Lower lobe of right lung (tissue), 2 donors: ENCODE data around the gene ZNF598. TPM values are rescaled to one million over a fixed set of nuclear protein-coding genes. Genes with fewer than 3 reads are reported as not detected.

Source experiments
- ATAC-seq, 2 donors: fragments of 200-7000 bp; cut with Tn5 transposase; one replicate each; pipeline ENCODE4 v1.9.1; 2020 to 2022; ENCODE audit warnings: mild to moderate bottlenecking in 2 of 2, moderate library complexity in 2 of 2
- DNase-seq: peaks from one replicate; pipeline ENCODE4 v3.0.0-alpha.2; 2020
- H3K27ac ChIP-seq: fragments of 200-600 bp; one replicate; pipeline ENCODE4 v1.8.0; 2022
- H3K27me3 ChIP-seq: fragments of 200-600 bp; one replicate; pipeline ENCODE4 v1.8.0; 2022; ENCODE audit warnings: low read depth
- H3K36me3 ChIP-seq: fragments of 200-600 bp; one replicate; pipeline ENCODE4 v1.8.0; 2022; ENCODE audit warnings: mild to moderate bottlenecking
- H3K4me1 ChIP-seq: fragments of 200-600 bp; one replicate; pipeline ENCODE4 v1.8.0; 2022
- H3K4me3 ChIP-seq: fragments of 200-600 bp; one replicate; pipeline ENCODE4 v1.8.0; 2022; ENCODE audit warnings: mild to moderate bottlenecking
- H3K9me3 ChIP-seq: fragments of 200-600 bp; one replicate; pipeline ENCODE4 v1.8.0; 2022
- CTCF ChIP-seq: fragments of 200-600 bp; IDR thresholded peaks from one replicate; pipeline ENCODE4 v1.8.0; 2022; ENCODE audit warnings: antibody characterized with exemption, mild to moderate bottlenecking
- intact Hi-C: fragments of 100-400 bp; cut with DNase I; formaldehyde crosslinking; loops from one replicate; pipeline ENCODE4 v1.11.0; 2022
- total RNA-seq: library from RNA; stranded (reverse); fragmentation: NEBNext Ultra II Directional; extraction: Animal tissue kit (Norgen Biotek cat#: 25700); gene quantifications from one replicate; pipeline ENCODE4 v1.2.1, GENCODE V29; 2021
- donor health status: DM: no; HTN: yes; CAD: no; lungs with severe emphysema.

The ZNF598 gene
- total RNA-seq, 1 donor from 2014 or later: 27.2 TPM

GRCh38 chr16:2042986-2043666 is 33.5 kb upstream of the ZNF598 start:
- Histone ChIP-seq H3K4me3 (peak overlapping the region; percentile 39), H3K36me3 (peaks cover 7% of the 10 kb centered on the region), H3K9me3 (no peaks in the 10 kb centered on the region), H3K27ac (peak overlapping the region; percentile 80), H3K4me1 (peaks cover 89% of the 10 kb centered on the region), H3K27me3 (no peaks in the 10 kb centered on the region)
- ATAC-seq (peak; percentile 1 to 19), DNase-seq (no peak)
- intact Hi-C loops: no loop called here
- no peak for TF ChIP-seq CTCF

GRCh38 chr16:2042171-2042985 is 32.8 kb upstream of the ZNF598 start:
- Histone ChIP-seq H3K4me1 (peaks cover 96% of the 10 kb centered on the region), H3K27me3 (no peaks in the 10 kb centered on the region), H3K27ac (peak overlapping the region; percentile 92), H3K36me3 (peaks cover 14% of the 10 kb centered on the region), H3K9me3 (no peaks in the 10 kb centered on the region), H3K4me3 (peak overlapping the region; percentile 30)
- ATAC-seq (peak; percentile 80 to 87), DNase-seq (peak; percentile 90)
- intact Hi-C loops: no loop called here
- no peak for TF ChIP-seq CTCF

- Histone ChIP-seq H3K9me3 (no peaks in the 10 kb centered on the region), H3K36me3 (peaks cover 27% of the 10 kb centered on the region), H3K4me3 (no peak overlapping the region), H3K27me3 (no peaks in the 10 kb centered on the region), H3K4me1 (peaks cover 97% of the 10 kb centered on the region), H3K27ac (peak overlapping the region; percentile 92)
- TF ChIP-seq CTCF: no peak
- ATAC-seq: peak; percentile 34 to 50
- intact Hi-C loops: no loop called here
- DNase-seq: peak; percentile 83
These were observed 31.3 kb upstream of the ZNF598 start for GRCh38 chr16:2040787-2041522.

- H3K9me3 ChIP-seq: no peaks in the 10 kb centered on the region
- no peak for DNase-seq
- H3K27ac ChIP-seq: peak overlapping the region; percentile 92
- no peak for ATAC-seq
- H3K27me3 ChIP-seq: no peaks in the 10 kb centered on the region
- TF ChIP-seq CTCF: no peak
- H3K4me3 ChIP-seq: peak overlapping the region; percentile 31
- H3K36me3 ChIP-seq: peaks cover 33% of the 10 kb centered on the region
- intact Hi-C loops: no loop called here
- peaks cover 97% of the 10 kb centered on the region for H3K4me1 ChIP-seq
These were observed 30.6 kb upstream of the ZNF598 start for GRCh38 chr16:2040041-2040786.
